ENCODE results near the gene FILIP1L. TPM values are rescaled to one million over a fixed set of nuclear protein-coding genes. Genes with fewer than 3 reads are reported as not detected.

FILIP1L gene
- total and polyA plus RNA-seq, 2 of the 13 experiments (the other 11 are each of a cell fraction or from before 2014, with no cell fraction given), result 8.1 to 187 TPM

GRCh38 chr3:99954914-99955644 is 159.2 kb downstream of the FILIP1L start (continued):
- TF ChIP-seq, protein P1, sequence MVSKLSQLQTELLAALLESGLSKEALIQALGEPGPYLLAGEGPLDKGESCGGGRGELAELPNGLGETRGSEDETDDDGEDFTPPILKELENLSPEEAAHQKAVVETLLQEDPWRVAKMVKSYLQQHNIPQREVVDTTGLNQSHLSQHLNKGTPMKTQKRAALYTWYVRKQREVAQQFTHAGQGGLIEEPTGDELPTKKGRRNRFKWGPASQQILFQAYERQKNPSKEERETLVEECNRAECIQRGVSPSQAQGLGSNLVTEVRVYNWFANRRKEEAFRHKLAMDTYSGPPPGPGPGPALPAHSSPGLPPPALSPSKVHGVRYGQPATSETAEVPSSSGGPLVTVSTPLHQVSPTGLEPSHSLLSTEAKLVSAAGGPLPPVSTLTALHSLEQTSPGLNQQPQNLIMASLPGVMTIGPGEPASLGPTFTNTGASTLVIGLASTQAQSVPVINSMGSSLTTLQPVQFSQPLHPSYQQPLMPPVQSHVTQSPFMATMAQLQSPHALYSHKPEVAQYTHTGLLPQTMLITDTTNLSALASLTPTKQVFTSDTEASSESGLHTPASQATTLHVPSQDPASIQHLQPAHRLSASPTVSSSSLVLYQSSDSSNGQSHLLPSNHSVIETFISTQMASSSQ (IDR thresholded peaks at IDR 0.05; ENCODE audit: low read depth), result peak; percentile 73
- TF ChIP-seq, protein P1 (CRISPR knock-in tag; IDR thresholded peaks at IDR 0.05; ENCODE audit: borderline replicate concordance), result peak; percentile 34; the same call in 1 of the 2 replicates
- TF ChIP-seq YEATS2 (CRISPR knock-in tag; IDR thresholded peaks at IDR 0.05; ENCODE audit: borderline replicate concordance) (no peak), GATAD2A (CRISPR knock-in tag; IDR thresholded peaks at IDR 0.05) (peak; percentile 68), MIER3 (CRISPR knock-in tag; IDR thresholded peaks at IDR 0.05; ENCODE audit: borderline replicate concordance) (0 out of 2 replicates have a peak, but pooled peaks have one; percentile 24), ELF1 (CRISPR knock-in tag; IDR thresholded peaks at IDR 0.05) (peak; percentile 32; the same call in 1 of the 2 replicates), HMG20A (CRISPR knock-in tag; IDR thresholded peaks at IDR 0.05; ENCODE audit: borderline replicate concordance) (peak; percentile 49; the same call in 1 of the 2 replicates), SOX13 (IDR thresholded peaks at IDR 0.05) (no peak), SOX13 (CRISPR knock-in tag; conservative IDR thresholded peaks at IDR 0.05 in 1 of 2, IDR thresholded peaks at IDR 0.05 in 1 of 2) (peak in 1 of 2 experiments; percentile 88; a peak in 2 of 4 replicates), MED1 (CRISPR knock-in tag; IDR thresholded peaks at IDR 0.05) (peak; percentile 92), TBX2 (CRISPR knock-in tag; IDR thresholded peaks at IDR 0.05; ENCODE audit: borderline replicate concordance) (0 out of 2 replicates have a peak, but pooled peaks have one; percentile 34), ZNF788 (CRISPR knock-in tag; IDR thresholded peaks at IDR 0.05; ENCODE audit: borderline replicate concordance) (no peak), BCL6 (CRISPR knock-in tag; IDR thresholded peaks at IDR 0.05) (peak; percentile 49; the same call in 1 of the 2 replicates), SMYD3 (CRISPR knock-in tag; IDR thresholded peaks at IDR 0.05) (no peak), THRA (CRISPR knock-in tag; IDR thresholded peaks at IDR 0.05; ENCODE audit: borderline replicate concordance) (0 out of 2 replicates have a peak, but pooled peaks have one; percentile 9), TCF7 (IDR thresholded peaks at IDR 0.05; ENCODE audit: low read depth) (0 out of 2 replicates have a peak, but pooled peaks have one; percentile 23), HNF4A (CRISPR knock-in tag; IDR thresholded peaks at IDR 0.05) (0 out of 2 replicates have a peak, but pooled peaks have one; percentile 7), CENPT (CRISPR knock-in tag; IDR thresholded peaks at IDR 0.05; ENCODE audit: low read depth) (no peak), ZNF562 (CRISPR knock-in tag; IDR thresholded peaks at IDR 0.05; ENCODE audit: borderline replicate concordance) (no peak), ZNF333 (CRISPR knock-in tag; IDR thresholded peaks at IDR 0.05; ENCODE audit: borderline replicate concordance) (no peak), ZSCAN9 (CRISPR knock-in tag; IDR thresholded peaks at IDR 0.05; ENCODE audit: borderline replicate concordance) (0 out of 2 replicates have a peak, but pooled peaks have one; percentile 57), THAP11 (CRISPR knock-in tag; IDR thresholded peaks at IDR 0.05) (0 out of 2 replicates have a peak, but pooled peaks have one; percentile 13), SNAPC2 (CRISPR knock-in tag; IDR thresholded peaks at IDR 0.05) (no peak)
- TF ChIP-seq, protein P2, sequence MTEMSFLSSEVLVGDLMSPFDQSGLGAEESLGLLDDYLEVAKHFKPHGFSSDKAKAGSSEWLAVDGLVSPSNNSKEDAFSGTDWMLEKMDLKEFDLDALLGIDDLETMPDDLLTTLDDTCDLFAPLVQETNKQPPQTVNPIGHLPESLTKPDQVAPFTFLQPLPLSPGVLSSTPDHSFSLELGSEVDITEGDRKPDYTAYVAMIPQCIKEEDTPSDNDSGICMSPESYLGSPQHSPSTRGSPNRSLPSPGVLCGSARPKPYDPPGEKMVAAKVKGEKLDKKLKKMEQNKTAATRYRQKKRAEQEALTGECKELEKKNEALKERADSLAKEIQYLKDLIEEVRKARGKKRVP (CRISPR knock-in tag; IDR thresholded peaks at IDR 0.05), result 0 out of 4 replicates have a peak, but pooled peaks of 1 of the 2 experiments have one; percentile 30

All from HepG2 (cell line).